ENCODE results near the gene TXNRD1. TPM values are rescaled to one million over a fixed set of nuclear protein-coding genes. Genes with fewer than 3 reads are reported as not detected.
"Not testable (repeated sequence)": the region's sequence is repeated elsewhere in the genome, so short reads cannot be mapped to it uniquely, and the experiment has no call there.

The TXNRD1 gene
- total and polyA plus RNA-seq, 5 donors from 2014 or later = 26.5 to 47.7 (median 34.2) TPM

DNA sequence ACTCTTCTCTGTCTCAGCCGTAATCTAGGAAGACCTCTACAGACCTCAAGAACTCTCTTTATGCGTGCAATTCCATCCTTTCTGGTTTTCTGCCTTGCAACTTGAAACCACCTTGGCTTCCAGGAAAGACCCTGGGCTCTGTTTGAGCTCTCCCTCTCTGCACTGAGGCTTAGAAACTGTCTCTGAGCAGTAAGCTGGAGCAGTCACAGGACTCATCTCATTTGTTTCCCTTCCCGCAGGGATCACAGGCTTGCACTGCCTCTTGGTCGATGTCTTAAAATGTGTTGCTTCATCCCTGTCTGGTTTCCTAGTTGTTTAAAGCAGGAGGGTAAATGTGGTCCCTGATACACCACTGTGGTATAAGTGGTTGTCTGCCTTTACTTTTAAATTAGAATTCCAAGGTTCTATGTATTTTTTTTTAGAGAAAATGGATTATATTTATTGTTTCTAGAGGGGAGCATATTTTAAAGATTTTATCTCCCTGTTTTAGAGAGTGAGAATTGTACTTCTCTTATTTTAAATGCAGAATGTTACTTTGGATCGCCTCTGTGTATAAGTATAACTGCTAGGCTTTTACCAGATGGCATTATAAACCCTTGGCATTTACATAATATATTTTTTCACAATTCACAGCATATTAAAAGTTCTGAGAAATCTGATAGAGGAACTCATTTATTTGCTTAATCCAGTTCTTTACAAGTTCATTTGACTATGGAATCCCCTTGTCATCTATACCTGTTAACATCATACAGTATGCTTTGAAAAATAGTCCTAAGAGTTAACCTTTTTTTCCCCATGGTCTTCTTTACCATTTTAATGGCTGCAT is 114.3 kb downstream of the TXNRD1 start:
- peaks cover 0 to 2% (median under 1%) of the 10 kb centered on the region in 4 donors for H3K4me1 Mint-ChIP-seq
- H3K36me3 ChIP-seq (ENCODE audit: control insufficient read depth, insufficient read depth, low read length) = peaks cover 61% of the 10 kb centered on the region
- H3K9me3 ChIP-seq (ENCODE audit: control insufficient read depth in 2 of 2, low read length in 2 of 2) = no peaks in the 10 kb centered on the region
- no peaks in the 10 kb centered on the region for H3K27me3 ChIP-seq (ENCODE audit: control insufficient read depth, insufficient read depth, low read length)
- no peak overlapping the region for H3K4me3 Mint-ChIP-seq
- peak overlapping the region in 1 of 3 donors; percentile 26 for H3K27ac Mint-ChIP-seq
- ATAC-seq (ENCODE audit: low read depth in 2 of 2) (no peak), DNase-seq (no peak)
- H3K27ac ChIP-seq (ENCODE audit: insufficient read depth, low read length, poor library complexity, severe bottlenecking) = no peak overlapping the region
- H3K27me3 Mint-ChIP-seq = no peaks in the 10 kb centered on the region
- H3K4me1 ChIP-seq (ENCODE audit: control insufficient read depth, insufficient read depth, low read length, poor library complexity, severe bottlenecking) = no peaks in the 10 kb centered on the region
- H3K4me3 ChIP-seq (ENCODE audit: low read depth, low read length) = no peak overlapping the region
- peaks cover 25% of the 10 kb centered on the region for H3K36me3 Mint-ChIP-seq
- no peaks in the 10 kb centered on the region for H3K9me3 Mint-ChIP-seq

DNA sequence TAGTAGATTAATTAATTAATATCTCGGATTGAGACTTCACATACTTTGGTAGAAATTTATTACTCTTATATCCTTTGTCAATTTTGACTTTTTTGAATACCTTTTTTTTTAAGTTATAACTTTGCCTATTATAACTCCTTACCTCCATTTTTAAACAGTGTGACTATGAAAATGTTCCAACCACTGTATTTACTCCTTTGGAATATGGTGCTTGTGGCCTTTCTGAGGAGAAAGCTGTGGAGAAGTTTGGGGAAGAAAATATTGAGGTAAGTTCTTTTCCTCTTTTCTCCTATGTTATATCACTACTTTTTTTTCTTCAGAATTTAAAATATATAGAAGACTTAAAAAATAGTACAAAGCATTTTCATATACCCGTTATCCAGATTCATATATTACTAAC is 115.8 kb downstream of the TXNRD1 start:
- Histone ChIP-seq H3K27me3 (ENCODE audit: control insufficient read depth, insufficient read depth, low read length) (no peaks in the 10 kb centered on the region), H3K4me3 (ENCODE audit: low read depth, low read length) (no peak overlapping the region), H3K4me1 (ENCODE audit: control insufficient read depth, insufficient read depth, low read length, poor library complexity, severe bottlenecking) (no peaks in the 10 kb centered on the region), H3K9me3 (ENCODE audit: control insufficient read depth in 2 of 2, low read length in 2 of 2) (no peaks in the 10 kb centered on the region), H3K36me3 (ENCODE audit: control insufficient read depth, insufficient read depth, low read length) (peaks cover 56% of the 10 kb centered on the region), H3K27ac (ENCODE audit: insufficient read depth, low read length, poor library complexity, severe bottlenecking) (no peak overlapping the region)
- Mint-ChIP-seq H3K27me3 (no peaks in the 10 kb centered on the region), H3K36me3 (peaks cover 18% of the 10 kb centered on the region), H3K27ac (no peak overlapping the region), H3K4me3 (no peak overlapping the region), H3K9me3 (no peaks in the 10 kb centered on the region), H3K4me1 (peaks cover 0 to 2% (median 0%) of the 10 kb centered on the region in 4 donors)
- ATAC-seq (ENCODE audit: low read depth in 2 of 2) (no peak), DNase-seq (no peak)

DNA sequence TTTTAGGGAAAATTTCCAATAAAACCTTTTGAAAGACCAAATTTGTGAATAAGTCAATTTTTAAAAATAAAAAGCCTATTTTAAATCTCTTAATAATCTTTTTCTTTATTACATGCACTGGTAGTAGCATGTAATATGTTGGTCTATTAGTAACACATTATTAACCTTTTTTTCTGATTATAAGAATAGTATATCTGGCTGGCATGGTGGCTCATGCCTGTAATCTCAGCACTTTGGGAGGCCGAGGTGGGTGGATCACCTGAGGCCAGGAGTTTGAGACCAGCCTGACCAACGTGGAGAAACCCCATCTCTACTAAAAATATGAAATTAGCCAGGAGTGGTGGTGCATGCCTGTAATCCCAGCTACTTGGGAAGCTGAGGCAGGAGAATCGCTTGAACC is 116.7 kb downstream of the TXNRD1 start:
- H3K4me1 Mint-ChIP-seq; ATAC-seq (ENCODE audit: low read depth in 2 of 2); H3K27ac ChIP-seq (ENCODE audit: insufficient read depth, low read length, poor library complexity, severe bottlenecking); H3K9me3 ChIP-seq (ENCODE audit: control insufficient read depth in 2 of 2, low read length in 2 of 2); H3K9me3 Mint-ChIP-seq; H3K27ac Mint-ChIP-seq; DNase-seq; H3K27me3 Mint-ChIP-seq; H3K4me3 ChIP-seq (ENCODE audit: low read depth, low read length); H3K27me3 ChIP-seq (ENCODE audit: control insufficient read depth, insufficient read depth, low read length); H3K4me3 Mint-ChIP-seq; H3K4me1 ChIP-seq (ENCODE audit: control insufficient read depth, insufficient read depth, low read length, poor library complexity, severe bottlenecking): not testable (repeated sequence)
- peaks cover 18% of the 10 kb centered on the region for H3K36me3 Mint-ChIP-seq
- peaks cover 55% of the 10 kb centered on the region for H3K36me3 ChIP-seq (ENCODE audit: control insufficient read depth, insufficient read depth, low read length)

DNA sequence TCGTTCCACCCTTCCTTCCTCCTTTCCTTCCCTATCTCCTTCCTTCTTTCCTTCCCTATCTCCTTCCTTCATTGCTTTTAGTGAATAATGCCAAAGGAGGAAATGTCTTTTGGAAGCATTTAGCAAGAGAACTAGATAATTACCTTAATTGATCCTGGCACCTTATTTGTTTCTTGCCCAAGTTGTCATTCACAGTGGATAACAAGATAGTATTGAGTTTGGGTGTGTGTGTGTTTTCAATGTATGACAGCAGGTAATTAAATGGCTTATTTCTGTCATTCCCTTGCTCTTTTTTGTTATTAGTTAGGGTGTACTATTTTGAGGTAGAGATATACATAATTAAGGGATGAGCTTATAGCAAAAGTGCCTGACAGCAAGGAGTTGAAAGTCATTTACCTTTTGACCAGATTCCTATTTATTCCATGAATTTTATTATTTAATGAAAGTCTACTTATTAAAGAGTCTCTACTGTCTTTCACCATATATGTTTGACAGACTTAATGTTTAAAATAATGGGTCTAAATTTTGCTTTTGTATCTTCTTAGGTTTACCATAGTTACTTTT is 118.2 kb downstream of the TXNRD1 start:
- Histone ChIP-seq H3K4me3 (ENCODE audit: low read depth, low read length) (no peak overlapping the region), H3K27me3 (ENCODE audit: control insufficient read depth, insufficient read depth, low read length) (no peaks in the 10 kb centered on the region), H3K4me1 (ENCODE audit: control insufficient read depth, insufficient read depth, low read length, poor library complexity, severe bottlenecking) (no peaks in the 10 kb centered on the region), H3K9me3 (ENCODE audit: control insufficient read depth in 2 of 2, low read length in 2 of 2) (no peaks in the 10 kb centered on the region), H3K36me3 (ENCODE audit: control insufficient read depth, insufficient read depth, low read length) (peaks cover 45% of the 10 kb centered on the region), H3K27ac (ENCODE audit: insufficient read depth, low read length, poor library complexity, severe bottlenecking) (no peak overlapping the region)
- DNase-seq = no peak
- H3K27ac Mint-ChIP-seq = no peak overlapping the region
- ATAC-seq (ENCODE audit: low read depth in 2 of 2) = no peak
- H3K4me1 Mint-ChIP-seq = peaks cover 0 to 2% (median 0%) of the 10 kb centered on the region in 4 donors
- peaks cover 14% of the 10 kb centered on the region for H3K36me3 Mint-ChIP-seq
- H3K9me3 Mint-ChIP-seq = no peaks in the 10 kb centered on the region
- H3K27me3 Mint-ChIP-seq = no peaks in the 10 kb centered on the region
- H3K4me3 Mint-ChIP-seq = no peak overlapping the region

DNA sequence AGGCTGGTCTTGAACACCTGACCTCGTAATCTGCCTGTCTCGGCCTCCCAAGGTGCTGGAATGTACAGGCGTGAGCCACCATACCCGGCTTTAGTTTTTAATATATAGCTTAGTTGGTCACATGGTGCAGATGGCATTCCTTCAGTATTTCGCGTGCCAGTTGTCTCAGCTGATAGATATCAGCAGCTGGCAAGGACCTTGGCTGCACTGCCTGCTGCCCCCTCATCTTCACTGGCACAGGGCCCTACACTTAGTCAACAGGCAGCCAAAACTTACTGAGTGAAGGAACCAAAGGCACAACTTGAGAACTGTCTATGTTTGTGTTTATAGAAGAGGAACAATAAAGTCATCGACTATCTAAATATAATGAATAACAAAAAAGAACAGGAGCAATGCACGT is 119.0 kb downstream of the TXNRD1 start:
- peaks cover 47% of the 10 kb centered on the region for H3K36me3 ChIP-seq (ENCODE audit: control insufficient read depth, insufficient read depth, low read length)
- H3K4me3 Mint-ChIP-seq = no peak overlapping the region

DNA sequence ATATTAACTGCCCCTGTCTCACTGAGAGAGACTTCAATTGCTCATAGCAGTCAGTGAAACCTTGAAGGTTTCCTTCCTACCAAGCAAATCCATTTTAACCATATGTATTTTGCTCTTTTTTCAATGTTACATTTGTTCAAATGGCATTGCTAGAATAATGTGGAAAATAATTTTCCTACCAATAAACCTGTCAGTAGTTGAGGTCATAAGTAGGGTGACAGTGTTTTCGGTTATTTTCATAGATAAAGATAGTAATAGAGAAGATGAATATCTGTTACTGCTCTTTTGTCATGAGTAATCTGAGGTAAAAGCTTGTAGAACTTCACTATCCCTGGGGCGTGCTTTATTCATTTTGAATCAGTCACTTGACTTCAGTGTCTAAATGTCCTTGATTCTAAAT is 120.5 kb downstream of the TXNRD1 start:
- peaks cover 37% of the 10 kb centered on the region for H3K36me3 Mint-ChIP-seq

More for the DNA sequence above, 119.0 kb downstream of the TXNRD1 start:
- no peaks in the 10 kb centered on the region for H3K27me3 Mint-ChIP-seq
- H3K27ac Mint-ChIP-seq = no peak overlapping the region
- no peaks in the 10 kb centered on the region for H3K9me3 Mint-ChIP-seq
- Histone ChIP-seq H3K27me3 (ENCODE audit: control insufficient read depth, insufficient read depth, low read length) (no peaks in the 10 kb centered on the region), H3K4me1 (ENCODE audit: control insufficient read depth, insufficient read depth, low read length, poor library complexity, severe bottlenecking) (no peaks in the 10 kb centered on the region), H3K27ac (ENCODE audit: insufficient read depth, low read length, poor library complexity, severe bottlenecking) (no peak overlapping the region), H3K9me3 (ENCODE audit: control insufficient read depth in 2 of 2, low read length in 2 of 2) (no peaks in the 10 kb centered on the region), H3K4me3 (ENCODE audit: low read depth, low read length) (no peak overlapping the region)
- no peaks in the 10 kb centered on the region for H3K4me1 Mint-ChIP-seq
- peaks cover 21% of the 10 kb centered on the region for H3K36me3 Mint-ChIP-seq
- DNase-seq (no peak), ATAC-seq (ENCODE audit: low read depth in 2 of 2) (no peak)

DNA sequence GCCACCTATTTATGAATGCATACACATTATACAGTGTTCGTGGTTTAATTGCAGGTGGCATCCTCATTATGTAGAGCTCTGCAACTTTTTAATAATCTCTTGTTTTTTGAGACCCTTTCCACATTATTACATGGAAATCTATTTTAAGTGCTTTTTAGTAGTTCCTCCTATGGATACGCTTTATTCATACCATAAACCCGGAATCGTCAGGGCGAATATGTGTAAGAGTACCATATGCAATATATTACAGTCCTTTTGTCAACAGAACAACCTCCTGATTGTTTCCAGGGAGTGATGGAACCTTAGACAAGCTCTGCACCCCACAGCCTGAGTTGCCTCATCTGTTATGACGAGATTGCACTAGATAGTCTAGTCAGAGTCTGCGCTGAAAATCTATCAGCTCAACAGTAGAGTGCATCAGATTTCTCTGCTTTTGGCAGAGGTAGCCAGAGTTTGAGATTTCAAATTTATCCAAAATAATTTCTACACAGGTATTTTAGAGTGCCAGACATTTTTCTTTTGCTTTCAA is 121.5 kb downstream of the TXNRD1 start:
- no peaks in the 10 kb centered on the region for H3K4me1 ChIP-seq (ENCODE audit: control insufficient read depth, insufficient read depth, low read length, poor library complexity, severe bottlenecking)
- DNase-seq (no peak), ATAC-seq (ENCODE audit: low read depth in 2 of 2) (no peak)
- Mint-ChIP-seq H3K9me3 (no peaks in the 10 kb centered on the region), H3K27me3 (no peaks in the 10 kb centered on the region), H3K27ac (no peak overlapping the region), H3K36me3 (peaks cover 39% of the 10 kb centered on the region), H3K4me1 (no peaks in the 10 kb centered on the region), H3K4me3 (no peak overlapping the region)
- H3K27ac ChIP-seq (ENCODE audit: insufficient read depth, low read length, poor library complexity, severe bottlenecking) = no peak overlapping the region
- peaks cover 60% of the 10 kb centered on the region for H3K36me3 ChIP-seq (ENCODE audit: control insufficient read depth, insufficient read depth, low read length)
- no peak overlapping the region for H3K4me3 ChIP-seq (ENCODE audit: low read depth, low read length)
- no peaks in the 10 kb centered on the region for H3K9me3 ChIP-seq (ENCODE audit: control insufficient read depth in 2 of 2, low read length in 2 of 2)
- H3K27me3 ChIP-seq (ENCODE audit: control insufficient read depth, insufficient read depth, low read length) = no peaks in the 10 kb centered on the region

More for the DNA sequence above, 120.5 kb downstream of the TXNRD1 start:
- Histone ChIP-seq H3K9me3 (ENCODE audit: control insufficient read depth in 2 of 2, low read length in 2 of 2) (no peaks in the 10 kb centered on the region), H3K27ac (ENCODE audit: insufficient read depth, low read length, poor library complexity, severe bottlenecking) (no peak overlapping the region), H3K36me3 (ENCODE audit: control insufficient read depth, insufficient read depth, low read length) (peaks cover 58% of the 10 kb centered on the region), H3K4me3 (ENCODE audit: low read depth, low read length) (no peak overlapping the region), H3K4me1 (ENCODE audit: control insufficient read depth, insufficient read depth, low read length, poor library complexity, severe bottlenecking) (no peaks in the 10 kb centered on the region), H3K27me3 (ENCODE audit: control insufficient read depth, insufficient read depth, low read length) (no peaks in the 10 kb centered on the region)
- Mint-ChIP-seq H3K4me1 (no peaks in the 10 kb centered on the region), H3K9me3 (no peaks in the 10 kb centered on the region), H3K27me3 (no peaks in the 10 kb centered on the region), H3K27ac (no peak overlapping the region), H3K4me3 (no peak overlapping the region)
- ATAC-seq (ENCODE audit: low read depth in 2 of 2) (no peak), DNase-seq (no peak)

Data from CD4-positive, CD25-positive, alpha-beta regulatory T cell (primary cell).